HG02678 (cell line): ENCODE results near the gene POU2AF2.
A peak's percentile ranks its signal among the peaks of the same experiment; 100 is the strongest.
"Not testable (repeated sequence)": the region's sequence is repeated elsewhere in the genome, so short reads cannot be mapped to it uniquely, and the experiment has no call there.

Experiments used
- ATAC-seq: cut with Tn5 transposase; IDR thresholded peaks from one replicate; pipeline ENCODE4 v1.9.1; 2021; ENCODE audit warnings: mild to moderate bottlenecking, moderate library complexity; ENCODE audit not compliant: unreplicated experiment

The POU2AF2 gene

GRCh38 chr11:111245425-111245824 lies at the start of gene POU2AF2:
TSS of gene POU2AF2 (plus strand) at chr11:111245725. CDS start at chr11:111245854, 129 bp downstream.
- ATAC-seq: no peak

- ATAC-seq: no peak
Observed at GRCh38 chr11:111200010-111200534, 45.5 kb upstream of the POU2AF2 start.

- no peak for ATAC-seq
Observed at GRCh38 chr11:111204211-111204610, 41.3 kb upstream of the POU2AF2 start.

- no peak for ATAC-seq
Observed at GRCh38 chr11:111205632-111206385, 39.7 kb upstream of the POU2AF2 start.

- no peak for ATAC-seq
Observed at GRCh38 chr11:111206472-111206871, 39.1 kb upstream of the POU2AF2 start.

GRCh38 chr11:111207213-111207612 lies 38.3 kb upstream of the POU2AF2 start:
- no peak for ATAC-seq

- ATAC-seq: no peak
Observed at GRCh38 chr11:111209543-111210355, 35.8 kb upstream of the POU2AF2 start.

- no peak for ATAC-seq
Observed at GRCh38 chr11:111213256-111213655, 32.3 kb upstream of the POU2AF2 start.

GRCh38 chr11:111220721-111221120 lies 24.8 kb upstream of the POU2AF2 start:
- no peak for ATAC-seq

GRCh38 chr11:111221208-111221607 lies 24.3 kb upstream of the POU2AF2 start:
- ATAC-seq: no peak

GRCh38 chr11:111221936-111222335 lies 23.6 kb upstream of the POU2AF2 start:
- ATAC-seq: not testable (repeated sequence)

GRCh38 chr11:111222821-111223455 lies 22.6 kb upstream of the POU2AF2 start:
- not testable (repeated sequence) for ATAC-seq

- ATAC-seq: no peak
Observed at GRCh38 chr11:111225881-111226280, 19.6 kb upstream of the POU2AF2 start.

GRCh38 chr11:111229604-111230003 lies 15.9 kb upstream of the POU2AF2 start:
- no peak for ATAC-seq

- peak; percentile 37 for ATAC-seq
Observed at GRCh38 chr11:111230122-111230465, 15.4 kb upstream of the POU2AF2 start.

GRCh38 chr11:111231836-111232235 lies 13.7 kb upstream of the POU2AF2 start:
- no peak for ATAC-seq

GRCh38 chr11:111236383-111236782 lies 9.1 kb upstream of the POU2AF2 start:
- no peak for ATAC-seq

GRCh38 chr11:111237926-111238325 lies 7.6 kb upstream of the POU2AF2 start:
- no peak for ATAC-seq

GRCh38 chr11:111246956-111247355 lies 1.4 kb downstream of the POU2AF2 start:
- ATAC-seq: no peak

GRCh38 chr11:111250936-111251335 lies 5.4 kb downstream of the POU2AF2 start:
- no peak for ATAC-seq

GRCh38 chr11:111253131-111253530 lies 7.6 kb downstream of the POU2AF2 start:
- no peak for ATAC-seq
